ENCODE results near the gene MFAP2.
A peak's percentile ranks its signal among the peaks of the same experiment; 100 is the strongest.

The MFAP2 gene, protein sequence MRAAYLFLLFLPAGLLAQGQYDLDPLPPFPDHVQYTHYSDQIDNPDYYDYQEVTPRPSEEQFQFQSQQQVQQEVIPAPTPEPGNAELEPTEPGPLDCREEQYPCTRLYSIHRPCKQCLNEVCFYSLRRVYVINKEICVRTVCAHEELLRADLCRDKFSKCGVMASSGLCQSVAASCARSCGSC

DNA sequence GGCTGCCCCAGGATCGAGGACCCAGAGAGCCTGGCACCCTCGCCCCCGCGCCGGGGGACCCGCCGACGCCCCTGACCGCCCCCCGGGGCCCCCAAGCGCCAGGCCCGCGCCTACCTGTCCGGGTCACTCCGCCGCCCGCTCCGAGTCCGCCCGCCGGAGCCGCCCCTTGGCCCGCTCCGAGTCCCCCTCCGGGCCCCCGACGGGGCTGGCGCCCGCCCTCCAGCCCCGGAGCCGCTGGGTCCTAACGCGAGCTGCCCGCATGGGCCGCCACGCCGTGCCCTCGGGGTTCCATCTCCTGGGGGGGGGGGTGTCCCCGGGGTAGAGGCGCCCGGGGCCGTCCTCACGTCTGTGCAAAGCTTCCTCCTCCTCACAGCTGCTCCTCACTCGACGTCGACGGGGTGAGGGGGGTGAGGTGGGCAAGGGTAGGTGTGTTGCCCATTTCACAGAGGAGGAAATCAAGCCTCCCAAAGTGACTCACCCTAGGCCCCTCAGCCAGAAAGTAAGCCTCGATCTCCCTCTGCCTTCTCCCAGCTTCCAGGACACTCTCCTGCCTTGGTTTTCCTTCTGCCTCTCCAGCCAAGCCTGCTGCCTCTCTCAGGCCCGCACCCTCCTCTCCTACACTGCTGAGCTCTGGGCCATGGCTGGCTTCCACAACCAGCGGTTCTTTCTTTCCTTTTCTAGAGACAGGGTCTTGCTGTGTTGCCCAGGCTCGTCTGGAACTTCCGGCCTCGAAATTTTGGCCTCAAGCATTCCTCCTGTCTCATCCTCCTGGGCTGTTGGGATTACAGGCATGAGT, at the start of gene MFAP2:
Gene MFAP2, minus strand, starts transcription at position 148 of the 796 bp plus-strand sequence. CDS start 2,347 bp downstream, outside the sequence.
- Histone ChIP-seq H3K4me1 (ENCODE audit: control insufficient read depth, insufficient read depth, low read length, unreplicated experiment) (peaks cover 24% of the 10 kb centered on the region), H3K4me3 (ENCODE audit: low read depth, low read length) (peak within 1 kb of the TSS; percentile 78), H3K36me3 (ENCODE audit: insufficient read depth, low read length) (no peaks in the 10 kb centered on the region), H2AFZ (ENCODE audit: low read length, unreplicated experiment) (peak within 1 kb of the TSS; percentile 11), H3K27ac (ENCODE audit: low read depth, low read length) (peak within 1 kb of the TSS; percentile 88), H3K79me2 (ENCODE audit: control insufficient read depth, insufficient read depth, low read length, unreplicated experiment) (peaks cover 8% of the 10 kb centered on the region), H3K27me3 (ENCODE audit: insufficient read depth, low read length) (no peaks in the 10 kb centered on the region)

DNA sequence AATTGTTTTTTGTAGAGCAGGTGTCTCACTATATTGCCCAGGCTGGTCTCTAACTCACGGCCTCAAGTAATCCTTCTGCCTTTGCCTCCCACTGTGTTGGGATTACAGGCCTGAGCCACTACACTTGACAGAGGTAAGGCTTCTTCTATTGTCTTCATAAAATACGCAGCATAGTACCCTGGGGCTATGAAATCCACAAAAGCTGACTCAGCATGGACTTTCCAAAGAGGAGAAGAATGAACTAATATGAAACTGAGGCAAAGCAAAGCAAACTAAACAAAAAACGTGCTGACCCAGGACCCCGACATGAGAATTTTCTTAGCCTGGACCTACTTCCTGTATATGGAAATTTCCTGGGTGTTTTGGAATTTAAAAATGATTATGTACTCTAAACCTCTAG, 49.8 kb upstream of the MFAP2 start:
- no peaks in the 10 kb centered on the region for H3K4me1 ChIP-seq (ENCODE audit: control insufficient read depth, insufficient read depth, low read length, unreplicated experiment)
- peaks cover under 1% of the 10 kb centered on the region for H3K79me2 ChIP-seq (ENCODE audit: control insufficient read depth, insufficient read depth, low read length, unreplicated experiment)
- no peak overlapping the region for H3K4me3 ChIP-seq (ENCODE audit: low read depth, low read length)
- H2AFZ ChIP-seq (ENCODE audit: low read length, unreplicated experiment), result no peak overlapping the region
- no peaks in the 10 kb centered on the region for H3K27me3 ChIP-seq (ENCODE audit: insufficient read depth, low read length)
- peaks cover 16% of the 10 kb centered on the region; the same call in 1 of the 2 replicates for H3K36me3 ChIP-seq (ENCODE audit: insufficient read depth, low read length)
- H3K27ac ChIP-seq (ENCODE audit: low read depth, low read length), result no peak overlapping the region

DNA sequence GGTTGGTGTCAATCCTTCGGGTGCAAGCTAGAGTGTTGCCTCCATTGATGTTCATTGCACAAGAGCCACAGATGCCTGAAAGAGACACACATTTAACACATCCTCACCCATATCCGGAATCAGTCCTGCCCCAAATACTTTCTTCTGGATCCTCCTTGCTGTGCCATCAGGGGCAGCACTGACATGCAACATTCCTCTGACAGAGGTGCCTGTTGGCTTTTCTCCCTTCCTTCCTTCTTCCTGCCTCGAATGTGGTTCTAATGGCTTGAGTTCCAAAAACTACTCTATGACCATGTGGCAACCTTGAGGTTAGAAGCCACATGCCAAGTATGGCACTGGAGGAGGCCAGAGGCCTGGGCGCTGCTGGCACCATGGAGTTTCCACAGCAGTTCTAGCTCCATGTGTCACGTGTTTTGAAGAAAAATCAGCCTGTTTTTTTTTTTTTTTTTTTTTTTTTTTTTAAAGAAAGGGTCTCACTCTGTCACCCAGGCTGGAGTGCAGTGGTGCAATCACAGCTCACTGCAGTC, 48.3 kb upstream of the MFAP2 start:
- Histone ChIP-seq H3K4me1 (ENCODE audit: control insufficient read depth, insufficient read depth, low read length, unreplicated experiment) (no peaks in the 10 kb centered on the region), H2AFZ (ENCODE audit: low read length, unreplicated experiment) (no peak overlapping the region), H3K27me3 (ENCODE audit: insufficient read depth, low read length) (no peaks in the 10 kb centered on the region), H3K79me2 (ENCODE audit: control insufficient read depth, insufficient read depth, low read length, unreplicated experiment) (no peaks in the 10 kb centered on the region), H3K27ac (ENCODE audit: low read depth, low read length) (no peak overlapping the region), H3K36me3 (ENCODE audit: insufficient read depth, low read length) (peaks cover 16% of the 10 kb centered on the region; the same call in 1 of the 2 replicates), H3K4me3 (ENCODE audit: low read depth, low read length) (no peak overlapping the region)

DNA sequence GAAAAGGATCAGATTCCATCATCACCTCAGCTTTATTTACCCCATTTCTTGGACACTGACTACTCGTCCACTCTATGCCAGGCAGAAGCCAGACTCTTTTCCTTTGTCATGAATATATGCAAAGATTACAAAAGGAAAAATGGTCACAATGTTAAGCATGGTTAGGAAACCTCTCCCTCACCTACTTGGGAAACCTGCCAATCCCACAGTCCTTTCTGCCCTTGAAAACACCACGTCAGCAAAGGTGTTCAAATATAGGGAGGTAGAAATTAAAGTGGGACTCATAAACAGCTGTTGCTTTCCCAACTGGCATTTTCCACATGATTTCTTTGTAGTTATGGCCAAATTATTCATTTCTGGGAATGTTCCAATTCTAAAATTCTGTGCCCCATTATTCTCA, 47.5 kb upstream of the MFAP2 start:
- Histone ChIP-seq H3K27ac (ENCODE audit: low read depth, low read length) (no peak overlapping the region), H3K4me1 (ENCODE audit: control insufficient read depth, insufficient read depth, low read length, unreplicated experiment) (no peaks in the 10 kb centered on the region), H2AFZ (ENCODE audit: low read length, unreplicated experiment) (no peak overlapping the region), H3K27me3 (ENCODE audit: insufficient read depth, low read length) (no peaks in the 10 kb centered on the region), H3K4me3 (ENCODE audit: low read depth, low read length) (no peak overlapping the region), H3K79me2 (ENCODE audit: control insufficient read depth, insufficient read depth, low read length, unreplicated experiment) (no peaks in the 10 kb centered on the region), H3K36me3 (ENCODE audit: insufficient read depth, low read length) (peaks cover 16% of the 10 kb centered on the region; the same call in 1 of the 2 replicates)

DNA sequence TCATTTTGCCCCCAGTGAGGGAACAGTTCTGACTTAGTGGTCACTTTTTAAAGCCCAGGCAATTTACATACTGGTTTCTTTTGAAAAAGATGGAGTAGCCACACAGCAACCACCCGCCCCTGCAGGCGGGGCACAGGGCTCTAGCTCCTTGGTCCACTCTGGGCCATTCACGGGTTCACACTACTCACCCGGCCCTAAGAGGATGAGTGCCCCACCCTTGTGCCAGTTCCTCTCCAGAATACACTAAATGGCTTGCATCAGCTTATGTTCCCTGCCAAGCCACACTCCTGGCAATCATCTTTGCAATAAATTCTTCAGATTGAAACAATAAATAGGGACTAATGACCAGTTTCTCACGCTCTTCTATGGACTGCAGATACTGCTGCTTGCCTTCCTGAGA, 47.0 kb upstream of the MFAP2 start:
- Histone ChIP-seq H3K27me3 (ENCODE audit: insufficient read depth, low read length) (no peaks in the 10 kb centered on the region), H2AFZ (ENCODE audit: low read length, unreplicated experiment) (no peak overlapping the region), H3K36me3 (ENCODE audit: insufficient read depth, low read length) (peaks cover 16% of the 10 kb centered on the region; the same call in 1 of the 2 replicates), H3K79me2 (ENCODE audit: control insufficient read depth, insufficient read depth, low read length, unreplicated experiment) (no peaks in the 10 kb centered on the region), H3K27ac (ENCODE audit: low read depth, low read length) (no peak overlapping the region), H3K4me3 (ENCODE audit: low read depth, low read length) (no peak overlapping the region), H3K4me1 (ENCODE audit: control insufficient read depth, insufficient read depth, low read length, unreplicated experiment) (no peaks in the 10 kb centered on the region)

DNA sequence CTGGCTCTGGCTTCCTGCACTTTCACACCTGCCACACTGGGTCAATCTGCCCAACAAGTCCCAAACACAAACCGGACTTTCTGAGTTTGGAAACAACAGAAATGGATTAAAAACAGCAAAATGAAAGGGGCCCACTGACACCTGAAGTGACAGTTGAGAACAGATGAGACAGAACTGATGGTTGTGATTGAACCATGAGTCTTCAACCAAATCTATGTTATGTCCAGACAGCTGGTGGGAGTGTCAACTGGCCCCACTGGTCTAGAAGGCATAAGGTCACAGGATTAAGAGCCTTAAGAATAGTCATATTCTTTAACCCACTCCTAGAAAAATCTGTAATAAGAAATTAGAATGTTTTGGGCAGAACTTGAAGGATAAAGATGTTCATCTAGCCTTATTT, 44.3 kb upstream of the MFAP2 start:
- H3K4me1 ChIP-seq (ENCODE audit: control insufficient read depth, insufficient read depth, low read length, unreplicated experiment), result no peaks in the 10 kb centered on the region
- H3K27ac ChIP-seq (ENCODE audit: low read depth, low read length), result no peak overlapping the region
- H3K36me3 ChIP-seq (ENCODE audit: insufficient read depth, low read length), result peaks cover 32% of the 10 kb centered on the region; the same call in 1 of the 2 replicates

DNA sequence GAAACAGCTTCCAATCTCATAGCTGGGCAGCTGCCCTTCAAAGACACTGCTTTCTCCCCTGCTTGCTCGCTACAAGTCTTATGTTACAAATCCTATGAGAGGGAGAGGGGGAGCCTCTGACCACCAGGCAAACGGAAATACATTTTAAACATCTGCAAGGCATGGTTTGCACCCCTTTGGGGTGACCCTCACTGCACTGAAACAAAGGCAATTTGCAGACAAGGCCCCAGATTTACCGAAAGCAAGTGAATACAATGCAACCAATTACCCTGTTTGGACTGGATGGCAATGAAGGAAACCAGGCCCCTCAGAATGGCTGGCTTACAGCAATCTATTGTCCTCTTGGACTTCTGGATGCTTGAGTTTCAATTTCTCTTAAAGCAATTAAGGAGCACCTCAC, 43.2 kb upstream of the MFAP2 start:
- Histone ChIP-seq H3K27ac (ENCODE audit: low read depth, low read length) (no peak overlapping the region), H3K79me2 (ENCODE audit: control insufficient read depth, insufficient read depth, low read length, unreplicated experiment) (no peaks in the 10 kb centered on the region), H3K36me3 (ENCODE audit: insufficient read depth, low read length) (peaks cover 40% of the 10 kb centered on the region; the same call in 1 of the 2 replicates), H2AFZ (ENCODE audit: low read length, unreplicated experiment) (no peak overlapping the region), H3K27me3 (ENCODE audit: insufficient read depth, low read length) (no peaks in the 10 kb centered on the region), H3K4me1 (ENCODE audit: control insufficient read depth, insufficient read depth, low read length, unreplicated experiment) (no peaks in the 10 kb centered on the region), H3K4me3 (ENCODE audit: low read depth, low read length) (no peak overlapping the region)

More for the DNA sequence above, 44.3 kb upstream of the MFAP2 start:
- H3K27me3 ChIP-seq (ENCODE audit: insufficient read depth, low read length), result no peaks in the 10 kb centered on the region
- H3K4me3 ChIP-seq (ENCODE audit: low read depth, low read length), result no peak overlapping the region
- H2AFZ ChIP-seq (ENCODE audit: low read length, unreplicated experiment), result no peak overlapping the region
- H3K79me2 ChIP-seq (ENCODE audit: control insufficient read depth, insufficient read depth, low read length, unreplicated experiment), result no peaks in the 10 kb centered on the region

DNA sequence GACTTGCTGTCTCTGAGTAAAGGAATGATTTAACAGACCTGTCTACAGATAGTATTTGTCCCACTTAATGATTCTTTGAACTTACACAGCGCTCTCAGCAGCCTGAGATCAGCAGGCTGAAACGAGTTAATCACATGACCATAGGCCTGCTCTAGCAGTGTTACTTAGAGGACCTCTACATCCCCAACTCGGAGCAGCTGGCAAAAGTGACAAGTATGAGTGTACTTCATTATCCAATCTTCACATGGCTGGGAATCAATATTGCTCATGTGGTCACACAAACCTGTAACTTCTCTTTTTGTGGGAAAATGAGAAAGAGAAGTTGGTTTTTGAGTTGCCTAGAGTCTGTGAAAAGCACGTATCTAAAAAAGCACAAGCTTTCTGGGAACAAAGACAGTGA, 42.7 kb upstream of the MFAP2 start:
- no peak overlapping the region for H3K4me3 ChIP-seq (ENCODE audit: low read depth, low read length)
- peaks cover 38% of the 10 kb centered on the region; the same call in 1 of the 2 replicates for H3K36me3 ChIP-seq (ENCODE audit: insufficient read depth, low read length)
- no peaks in the 10 kb centered on the region for H3K79me2 ChIP-seq (ENCODE audit: control insufficient read depth, insufficient read depth, low read length, unreplicated experiment)
- no peak overlapping the region for H2AFZ ChIP-seq (ENCODE audit: low read length, unreplicated experiment)
- no peaks in the 10 kb centered on the region for H3K4me1 ChIP-seq (ENCODE audit: control insufficient read depth, insufficient read depth, low read length, unreplicated experiment)
- no peak overlapping the region for H3K27ac ChIP-seq (ENCODE audit: low read depth, low read length)
- no peaks in the 10 kb centered on the region for H3K27me3 ChIP-seq (ENCODE audit: insufficient read depth, low read length)

DNA sequence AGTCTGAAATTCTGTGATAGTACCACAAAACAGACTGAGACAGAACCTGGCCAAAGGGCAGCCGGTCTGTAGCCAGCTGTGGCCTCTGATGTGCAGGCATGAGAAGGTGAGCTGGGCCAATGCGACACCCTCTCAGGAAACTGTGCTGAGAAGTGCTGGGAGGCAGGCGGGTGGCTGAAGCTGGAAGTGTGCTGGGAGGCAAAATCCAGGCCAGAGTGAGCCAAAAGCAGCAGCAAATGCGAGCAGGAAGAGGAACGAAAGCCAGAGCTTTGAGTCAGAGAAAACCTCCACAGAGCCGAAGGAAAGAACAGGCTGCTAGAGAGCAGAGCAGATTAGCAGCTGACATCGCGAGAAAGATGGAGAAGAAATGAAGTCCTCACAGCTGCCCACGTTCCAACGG, 41.5 kb upstream of the MFAP2 start:
- no peak overlapping the region for H3K4me3 ChIP-seq (ENCODE audit: low read depth, low read length)
- H3K4me1 ChIP-seq (ENCODE audit: control insufficient read depth, insufficient read depth, low read length, unreplicated experiment), result no peaks in the 10 kb centered on the region
- no peak overlapping the region for H2AFZ ChIP-seq (ENCODE audit: low read length, unreplicated experiment)
- no peak overlapping the region for H3K27ac ChIP-seq (ENCODE audit: low read depth, low read length)
- H3K36me3 ChIP-seq (ENCODE audit: insufficient read depth, low read length), result peaks cover 28% of the 10 kb centered on the region; the same call in 1 of the 2 replicates
- no peaks in the 10 kb centered on the region for H3K27me3 ChIP-seq (ENCODE audit: insufficient read depth, low read length)
- H3K79me2 ChIP-seq (ENCODE audit: control insufficient read depth, insufficient read depth, low read length, unreplicated experiment), result no peaks in the 10 kb centered on the region

DNA sequence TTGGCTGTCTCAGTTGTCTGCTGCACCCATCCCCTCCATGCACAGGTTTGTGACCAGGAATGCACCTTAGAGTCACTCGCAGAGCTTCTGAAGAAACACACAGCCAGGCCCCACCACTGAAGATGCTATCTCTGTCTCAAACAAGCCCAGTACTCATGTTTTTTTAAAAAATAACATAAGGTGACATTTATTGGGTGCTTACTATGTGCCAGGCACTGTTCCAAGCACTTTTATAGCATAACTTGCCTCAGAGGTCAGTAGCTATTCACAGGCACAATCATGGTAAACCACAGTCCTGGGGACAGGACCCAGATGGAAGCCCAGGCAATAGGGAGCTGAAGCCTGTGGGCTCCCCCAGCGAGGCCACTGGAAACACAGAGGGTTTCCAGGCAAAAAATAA, 40.1 kb upstream of the MFAP2 start:
- H2AFZ ChIP-seq (ENCODE audit: low read length, unreplicated experiment), result no peak overlapping the region
- peaks cover 28% of the 10 kb centered on the region; the same call in 1 of the 2 replicates for H3K36me3 ChIP-seq (ENCODE audit: insufficient read depth, low read length)

More for the DNA sequence above, 40.1 kb upstream of the MFAP2 start:
- no peaks in the 10 kb centered on the region for H3K79me2 ChIP-seq (ENCODE audit: control insufficient read depth, insufficient read depth, low read length, unreplicated experiment)
- no peak overlapping the region for H3K27ac ChIP-seq (ENCODE audit: low read depth, low read length)
- no peaks in the 10 kb centered on the region for H3K27me3 ChIP-seq (ENCODE audit: insufficient read depth, low read length)
- peaks cover 6% of the 10 kb centered on the region for H3K4me1 ChIP-seq (ENCODE audit: control insufficient read depth, insufficient read depth, low read length, unreplicated experiment)
- H3K4me3 ChIP-seq (ENCODE audit: low read depth, low read length), result no peak overlapping the region
